Activated CD8-positive, alpha-beta memory T cell treated with anti-CD3 and anti-CD28 coated beads for 36 hours (primary cell): ENCODE data around the gene TSFM. TPM values are rescaled to one million over a fixed set of nuclear protein-coding genes. Genes with fewer than 3 reads are reported as not detected.

Experiments used
- CTCF ChIA-PET: fragments of 350-600 bp; sonication (Branson Sonifier 250); formaldehyde crosslinking; loops from one replicate; lab custom pipeline; 2021; ENCODE audit warnings: antibody characterized with exemption; lab: Charles Lee
- POLR2A ChIA-PET: fragments of 350-600 bp; sonication (Branson Sonifier 250); formaldehyde crosslinking; loops from one replicate; lab custom pipeline; 2021; ENCODE audit warnings: antibody characterized with exemption; lab: Charles Lee
- total RNA-seq, 2 experiments: library from RNA; stranded (reverse); gene quantifications; one replicate each; pipeline ENCODE4 v1.2.3, GENCODE V29; 2021

TSFM gene
- total RNA-seq = 10 to 100 TPM; 66.0 to 69.8 TPM

- ChIA-PET POLR2A (interaction anchor here (0.5 to 0.9 kb wide), 4 partner anchors 11 to 118 kb away, joined by 3 to 6 read pairs (median 3); partner anchors contain the start of genes CTDSP2, EEF1AKMT3 and METTL1), CTCF (interaction anchor here (0.6 to 1.3 kb wide), 13 partner anchors 9 to 122 kb away, joined by 3 to 8 read pairs (median 3); partner anchors contain the start of genes EEF1AKMT3, METTL1 and TSPAN31)
Observed at GRCh38 chr12:57782608-57783465, at the start of gene TSFM. Gene TSFM (plus strand): TSS chr12:57782787. CDS start chr12:57782802, 15 bp downstream.

- ChIA-PET CTCF (no interaction called here), POLR2A (no interaction called here)
Observed at GRCh38 chr12:57733928-57734327, 48.7 kb upstream of the TSFM start.

GRCh38 chr12:57734591-57734990, 48.0 kb upstream of the TSFM start:
- POLR2A ChIA-PET = no interaction called here
- CTCF ChIA-PET = no interaction called here

GRCh38 chr12:57735198-57735855, 47.3 kb upstream of the TSFM start:
- POLR2A ChIA-PET = no interaction called here

GRCh38 chr12:57735952-57736740, 46.4 kb upstream of the TSFM start:
- ChIA-PET CTCF (no interaction called here), POLR2A (no interaction called here)

More at GRCh38 chr12:57735198-57735855, 47.3 kb upstream of the TSFM start:
- CTCF ChIA-PET = no interaction called here

DNA sequence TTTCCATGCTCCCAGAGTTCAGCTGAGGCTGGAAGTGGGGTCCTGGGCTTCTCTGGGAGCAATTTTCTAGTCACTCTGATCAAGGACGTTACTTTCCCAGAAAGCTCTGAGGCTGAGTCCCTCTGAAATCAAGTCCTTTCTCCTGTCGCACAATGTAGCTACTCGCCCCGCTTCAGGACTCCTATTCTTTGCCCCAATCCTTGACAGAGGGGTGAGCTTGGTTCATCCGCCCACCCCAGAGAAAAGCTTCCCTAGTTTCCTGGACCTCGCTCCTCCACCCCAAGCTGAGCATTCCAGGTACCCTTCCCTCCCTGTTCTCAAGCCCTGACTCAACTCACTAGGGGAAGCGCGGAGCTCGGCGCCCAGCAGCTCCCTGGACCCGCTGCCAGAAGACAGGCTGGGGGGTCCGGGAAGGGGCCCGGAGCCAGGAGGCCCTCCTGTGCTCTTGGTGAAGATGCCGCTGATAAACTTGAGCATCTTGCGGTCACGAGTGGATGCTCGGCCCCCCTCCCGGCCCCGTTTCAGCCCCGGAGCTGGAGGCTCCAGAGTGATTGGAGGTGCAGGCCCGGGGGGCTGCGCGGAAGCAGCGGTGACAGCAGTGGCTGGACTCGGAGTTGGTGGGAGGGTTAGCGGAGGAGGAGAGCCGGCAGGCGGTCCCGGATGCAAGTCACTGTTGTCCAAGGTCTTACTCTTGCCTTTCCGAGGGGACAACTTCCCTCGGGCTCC, 45.7 kb upstream of the TSFM start:
- ChIA-PET POLR2A (no interaction called here), CTCF (no interaction called here)

DNA sequence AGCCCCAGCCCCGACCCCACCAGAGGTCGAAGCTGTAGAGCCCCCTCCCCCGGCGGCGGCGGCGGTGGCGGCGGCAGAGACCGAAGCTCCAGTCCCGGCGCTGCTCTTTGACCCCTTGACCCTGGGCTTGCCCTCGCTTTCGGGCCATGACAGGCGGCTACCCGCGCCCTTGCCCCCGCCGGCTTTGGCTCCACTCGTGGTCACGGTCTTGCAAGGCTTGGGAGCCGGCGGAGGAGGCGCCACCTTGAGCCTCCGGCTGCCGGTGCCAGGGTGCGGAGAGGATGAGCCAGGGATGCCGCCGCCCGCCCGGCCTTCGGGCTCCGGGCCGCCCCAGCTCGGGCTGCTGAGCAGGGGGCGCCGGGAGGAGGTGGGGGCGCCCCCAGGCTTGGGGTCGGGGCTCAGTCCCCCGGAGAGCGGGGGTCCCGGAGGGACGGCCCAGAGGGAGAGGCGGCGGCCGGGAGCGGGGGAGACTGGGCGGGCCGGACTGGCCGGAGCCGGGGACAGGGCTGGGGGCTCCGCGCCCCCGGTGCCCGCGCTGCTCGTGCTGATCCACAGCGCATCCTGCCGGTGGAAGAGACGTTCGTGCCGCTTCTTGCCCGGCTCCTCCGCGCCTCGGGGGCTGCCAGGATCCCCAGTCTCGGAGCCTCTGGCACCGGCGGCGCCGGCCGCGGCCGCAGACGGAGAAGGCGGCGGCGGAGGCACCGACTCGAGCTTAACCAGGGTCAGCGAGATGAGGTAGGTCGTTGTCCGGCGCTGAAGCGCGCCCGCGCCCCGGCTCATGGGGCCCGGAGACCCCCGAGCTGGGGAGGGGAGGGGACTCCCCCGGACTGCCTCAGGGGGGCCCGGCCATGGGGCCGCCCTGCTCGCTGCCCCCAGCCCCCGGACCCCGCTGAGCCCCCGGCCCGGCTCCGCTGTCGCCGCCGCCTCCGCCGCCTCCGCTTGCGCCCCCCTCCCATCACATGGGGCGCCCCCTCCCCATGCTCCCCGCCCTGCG, 44.8 kb upstream of the TSFM start:
- ChIA-PET CTCF (no interaction called here), POLR2A (no interaction called here)

DNA sequence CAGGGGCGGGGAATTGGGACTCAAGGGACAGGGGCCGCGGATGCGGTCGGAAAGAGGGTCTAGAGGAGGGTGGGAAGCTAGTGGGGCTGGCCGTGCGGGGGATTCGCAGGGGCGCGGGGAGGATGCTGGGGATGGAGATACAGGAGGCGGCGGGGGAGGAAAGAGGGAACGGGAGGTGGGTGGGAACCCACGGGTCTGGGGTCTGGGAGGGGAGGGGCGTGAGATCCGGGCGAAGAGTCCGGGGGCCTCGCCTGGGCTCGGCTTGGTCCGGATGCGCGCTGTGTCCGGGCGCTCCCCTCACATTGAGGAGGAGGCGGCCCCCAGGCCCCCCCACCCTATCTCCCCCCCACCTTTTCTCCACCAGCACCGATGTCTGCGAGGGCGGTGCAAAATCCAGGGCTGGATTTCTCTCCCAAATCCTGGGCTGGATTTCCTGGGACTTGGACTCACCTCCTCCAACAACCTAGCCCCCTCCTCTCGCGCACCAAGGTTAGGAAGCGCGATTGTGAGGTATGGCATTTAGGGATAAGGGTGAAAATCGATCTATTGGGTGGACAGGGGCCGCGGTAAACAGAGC, 43.8 kb upstream of the TSFM start, which contains the start of gene AGAP2:
AGAP2 (minus strand) TSS at position 82 of the 577 bp plus-strand sequence. CDS start 496 bp downstream, outside the sequence.
- ChIA-PET POLR2A (interaction anchor here (1.2 kb wide), 1 partner anchor 16 kb away, joined by 3 read pairs; no protein-coding TSS in a partner anchor), CTCF (interaction anchor here (1.0 kb wide), 1 partner anchor 155 kb away, joined by 3 read pairs; no protein-coding TSS in a partner anchor)

GRCh38 chr12:57739387-57739786, 43.2 kb upstream of the TSFM start:
- ChIA-PET POLR2A (interaction anchor here (1.2 kb wide), 1 partner anchor 17 kb away, joined by 3 read pairs; no protein-coding TSS in a partner anchor), CTCF (interaction anchor here (1.0 kb wide), 1 partner anchor 156 kb away, joined by 3 read pairs; no protein-coding TSS in a partner anchor)

DNA sequence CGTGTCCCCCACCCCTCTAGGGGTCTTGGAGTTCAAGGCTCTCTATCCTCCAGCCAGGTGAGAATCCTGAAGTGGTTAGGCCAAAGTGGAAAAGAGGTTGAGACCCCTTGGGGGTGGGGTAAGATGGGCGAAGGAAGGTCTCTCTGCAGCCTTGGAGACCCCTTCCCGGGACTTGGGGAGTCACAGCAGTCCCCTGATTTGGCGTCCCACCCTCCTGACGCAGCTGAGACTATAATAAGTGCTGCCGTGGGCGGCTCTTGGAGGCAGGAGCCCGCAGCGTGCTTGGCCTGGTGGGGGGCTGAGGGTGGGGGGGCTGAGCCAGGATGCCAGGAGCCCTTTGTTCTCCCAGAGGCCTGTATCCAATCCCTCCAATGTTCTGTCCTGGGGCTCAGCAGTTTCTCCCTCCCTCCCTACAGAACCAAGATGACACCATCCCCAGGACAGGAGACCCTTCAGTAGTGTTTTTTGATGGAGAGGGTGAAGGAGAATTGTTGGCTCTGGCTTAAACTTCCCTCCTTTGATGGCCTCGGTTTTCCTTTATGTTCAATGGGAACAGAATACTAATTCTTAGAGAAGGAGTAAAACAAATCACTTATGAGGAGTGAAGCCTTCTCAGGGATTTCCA, 42.6 kb upstream of the TSFM start:
- CTCF ChIA-PET = interaction anchor here (1.0 kb wide), 2 partner anchors 17 to 156 kb away, joined by 3 read pairs; no protein-coding TSS in a partner anchor
- POLR2A ChIA-PET = interaction anchor here (1.2 kb wide), 1 partner anchor 17 kb away, joined by 3 read pairs; no protein-coding TSS in a partner anchor

GRCh38 chr12:57740656-57741412, 41.8 kb upstream of the TSFM start:
- ChIA-PET POLR2A (interaction anchor here (0.6 kb wide), 2 partner anchors 217 to 367 kb away, joined by 3 to 17 read pairs; no protein-coding TSS in a partner anchor), CTCF (interaction anchor here (0.5 to 1.9 kb wide), 9 partner anchors 10 to 984 kb away, joined by 3 to 9 read pairs (median 4); partner anchors contain the start of gene OS9)

GRCh38 chr12:57741413-57741789, 41.2 kb upstream of the TSFM start:
- POLR2A ChIA-PET = interaction anchor here (0.6 to 1.2 kb wide), 2 partner anchors 47 to 173 kb away, joined by 4 to 5 read pairs; partner anchors contain the start of gene OS9
- CTCF ChIA-PET = interaction anchor here (1.1 to 1.9 kb wide), 7 partner anchors 9 to 158 kb away, joined by 3 to 9 read pairs (median 5); partner anchors contain the start of gene OS9

- ChIA-PET POLR2A (interaction anchor here (0.6 to 1.2 kb wide), 2 partner anchors 48 to 174 kb away, joined by 4 to 5 read pairs; partner anchors contain the start of gene OS9), CTCF (interaction anchor here (0.6 to 1.9 kb wide), 7 partner anchors 9 to 115 kb away, joined by 3 to 9 read pairs (median 4); partner anchors contain the start of gene OS9)
Observed at GRCh38 chr12:57741844-57742738, 40.5 kb upstream of the TSFM start.

DNA sequence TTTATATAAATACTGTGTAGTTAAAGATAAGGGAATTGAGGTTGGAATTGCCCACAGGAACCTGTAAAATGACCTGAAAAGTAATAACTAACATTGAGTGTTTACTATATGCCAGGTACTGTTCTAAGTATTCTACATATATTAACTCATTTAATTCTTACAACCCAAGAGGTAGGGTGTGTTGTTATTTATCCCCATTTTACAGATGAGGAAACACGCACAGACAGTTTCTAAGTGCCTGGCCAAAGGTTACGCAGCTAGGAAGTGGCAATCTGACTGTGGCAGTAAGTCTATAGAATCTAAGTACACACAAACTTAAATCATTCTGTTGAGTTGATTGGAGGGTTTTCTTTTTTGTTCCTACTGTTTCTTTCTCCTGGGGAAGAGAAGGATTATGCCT, 38.8 kb upstream of the TSFM start:
- POLR2A ChIA-PET = no interaction called here
- CTCF ChIA-PET = interaction anchor here (1.1 kb wide), 1 partner anchor 155 kb away, joined by 4 read pairs; no protein-coding TSS in a partner anchor
